DOHH2 (cell line): ENCODE data around the gene WLS.

ENCODE experiments used
- EZH2phosphoT487 ChIP-seq: fragments of 200-600 bp; sonication (generic); IDR thresholded peaks from 2 replicates; pipeline ENCODE4 v1.6.1; 2017; ENCODE audit warnings: borderline replicate concordance, mild to moderate bottlenecking, antibody characterized with exemption, low read length, moderate library complexity, mixed read lengths
- TF ChIP-seq, protein P1 (sequence below): fragments of 200-600 bp; sonication (generic); IDR thresholded peaks from one replicate; pipeline ENCODE4 v1.5.1; 2014; ENCODE audit warnings: antibody characterized with exemption, mild to moderate bottlenecking, low read depth, low read length; ENCODE audit not compliant: poor library complexity, severe bottlenecking

DNA sequence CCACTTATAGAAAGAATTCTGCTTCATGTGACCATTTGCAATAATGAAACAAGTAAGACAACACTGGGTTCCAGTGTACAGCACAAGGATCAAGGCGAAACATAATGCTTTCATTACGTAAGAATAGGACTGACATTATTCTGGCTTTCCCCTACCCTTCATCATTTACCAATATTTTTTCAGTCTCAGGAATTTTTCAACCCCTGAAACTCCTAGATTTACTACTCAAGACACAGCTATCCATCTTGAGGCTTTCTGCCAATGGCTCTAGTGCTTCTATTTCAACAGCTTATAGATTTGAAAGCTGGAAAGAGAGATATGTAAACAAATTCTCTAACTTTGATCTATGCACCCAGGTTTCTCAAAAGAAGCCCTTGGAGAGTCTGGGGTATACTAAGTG is 48.4 kb downstream of the WLS start:
- TF ChIP-seq EZH2phosphoT487 = no peak
- TF ChIP-seq, protein P1, sequence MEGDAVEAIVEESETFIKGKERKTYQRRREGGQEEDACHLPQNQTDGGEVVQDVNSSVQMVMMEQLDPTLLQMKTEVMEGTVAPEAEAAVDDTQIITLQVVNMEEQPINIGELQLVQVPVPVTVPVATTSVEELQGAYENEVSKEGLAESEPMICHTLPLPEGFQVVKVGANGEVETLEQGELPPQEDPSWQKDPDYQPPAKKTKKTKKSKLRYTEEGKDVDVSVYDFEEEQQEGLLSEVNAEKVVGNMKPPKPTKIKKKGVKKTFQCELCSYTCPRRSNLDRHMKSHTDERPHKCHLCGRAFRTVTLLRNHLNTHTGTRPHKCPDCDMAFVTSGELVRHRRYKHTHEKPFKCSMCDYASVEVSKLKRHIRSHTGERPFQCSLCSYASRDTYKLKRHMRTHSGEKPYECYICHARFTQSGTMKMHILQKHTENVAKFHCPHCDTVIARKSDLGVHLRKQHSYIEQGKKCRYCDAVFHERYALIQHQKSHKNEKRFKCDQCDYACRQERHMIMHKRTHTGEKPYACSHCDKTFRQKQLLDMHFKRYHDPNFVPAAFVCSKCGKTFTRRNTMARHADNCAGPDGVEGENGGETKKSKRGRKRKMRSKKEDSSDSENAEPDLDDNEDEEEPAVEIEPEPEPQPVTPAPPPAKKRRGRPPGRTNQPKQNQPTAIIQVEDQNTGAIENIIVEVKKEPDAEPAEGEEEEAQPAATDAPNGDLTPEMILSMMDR = no peak
